HL-60/S4 (cell line): ENCODE results near the gene PEF1.

Source experiments
- in situ Hi-C: fragments of 300-500 bp; cut with MboI; formaldehyde crosslinking; loops from 2 replicates; pipeline ENCODE4 v1.14.3; 2022; ENCODE audit warnings: low sequenced_read_pairs

The PEF1 gene

GRCh38 chr1:31633117-31633516 is 11.6 kb downstream of the PEF1 start:
- in situ Hi-C loops, result no loop called here

GRCh38 chr1:31632649-31633048 is 12.0 kb downstream of the PEF1 start:
- in situ Hi-C loops, result no loop called here

GRCh38 chr1:31628931-31629556 is 15.6 kb downstream of the PEF1 start:
- in situ Hi-C loops, result no loop called here

GRCh38 chr1:31627930-31628559 is 16.6 kb downstream of the PEF1 start:
- in situ Hi-C loops, result no loop called here

GRCh38 chr1:31627301-31627929 is 17.3 kb downstream of the PEF1 start:
- in situ Hi-C loops, result no loop called here

GRCh38 chr1:31626223-31627207 is 18.2 kb downstream of the PEF1 start:
- in situ Hi-C loops, result no loop called here

GRCh38 chr1:31625561-31626222 is 19.0 kb downstream of the PEF1 start:
- in situ Hi-C loops, result no loop called here

- in situ Hi-C loops, result no loop called here
Measured at GRCh38 chr1:31624731-31625514, 19.8 kb downstream of the PEF1 start.

GRCh38 chr1:31624309-31624708 is 20.4 kb downstream of the PEF1 start:
- in situ Hi-C loops, result no loop called here

GRCh38 chr1:31623365-31623764 is 21.3 kb downstream of the PEF1 start:
- in situ Hi-C loops, result no loop called here

- in situ Hi-C loops, result no loop called here
Measured at GRCh38 chr1:31621847-31622730, 22.6 kb downstream of the PEF1 start.

GRCh38 chr1:31621498-31621820 is 23.2 kb downstream of the PEF1 start:
- in situ Hi-C loops, result no loop called here

GRCh38 chr1:31620631-31621497 is 23.8 kb downstream of the PEF1 start:
- in situ Hi-C loops, result no loop called here

GRCh38 chr1:31618916-31619846 is 25.5 kb downstream of the PEF1 start:
- in situ Hi-C loops, result no loop called here

GRCh38 chr1:31617916-31618746 is 26.5 kb downstream of the PEF1 start:
- in situ Hi-C loops, result no loop called here

- in situ Hi-C loops, result no loop called here
Measured at GRCh38 chr1:31617218-31617915, 27.3 kb downstream of the PEF1 start, which contains the start of gene HCRTR1. Gene HCRTR1 (plus strand): TSS chr1:31617689. CDS start chr1:31619193, 1,504 bp downstream.
